Effector memory CD8-positive, alpha-beta T cell (primary cell): Measurements from ENCODE around the gene INTS4.
"Not testable (repeated sequence)": the region's sequence is repeated elsewhere in the genome, so short reads cannot be mapped to it uniquely, and the experiment has no call there.

ENCODE experiments used
- ATAC-seq: fragments of 150-1000 bp; cut with Tn5 transposase; replicated peaks from 2 replicates; pipeline ENCODE4 v1.10.0; 2021; ENCODE audit warnings: mild to moderate bottlenecking, moderate library complexity
- DNase-seq, 3 experiments: peaks; one replicate each; pipeline ENCODE4 v3.0.0; 2021
- H3K27ac Mint-ChIP-seq, 2 donors: one replicate each; pipeline ENCODE4 v1.8.0; 2022; ENCODE audit warnings: mild to moderate bottlenecking in 2 of 2, mixed read lengths in 2 of 2, moderate library complexity in 2 of 2
- H3K27me3 Mint-ChIP-seq, 2 donors: one replicate each; pipeline ENCODE4 v1.8.0; 2022; ENCODE audit warnings: mixed read lengths in 2 of 2
- H3K36me3 Mint-ChIP-seq: one replicate; pipeline ENCODE4 v1.8.0; 2022; ENCODE audit warnings: mild to moderate bottlenecking, moderate library complexity, mixed read lengths; ENCODE audit not compliant: insufficient read depth
- H3K4me1 Mint-ChIP-seq, 2 donors: one replicate each; pipeline ENCODE4 v1.8.0; 2022; ENCODE audit warnings: low read depth in 2 of 2, mixed read lengths in 2 of 2
- H3K4me3 Mint-ChIP-seq, 2 donors: one replicate each; pipeline ENCODE4 v1.8.0; 2022; ENCODE audit warnings: mild to moderate bottlenecking in 2 of 2, mixed read lengths in 2 of 2, moderate library complexity in 2 of 2
- H3K9me3 Mint-ChIP-seq, 2 donors: one replicate each; pipeline ENCODE4 v1.8.0; 2022; ENCODE audit warnings: mixed read lengths in 2 of 2
- total RNA-seq, 9 experiments: gene quantifications; one replicate each; lab custom pipeline; 2026; lab: John Stamatoyannopoulos, UW

Gene INTS4
- total RNA-seq, result 48.9 to 105 (median 68.6) reads per million in 9 experiments

- ATAC-seq, result peak; percentile 95
Measured at GRCh38 chr11:77994434-77995362, at the start of gene INTS4. Gene INTS4 (minus strand): TSS chr11:77994668. CDS start chr11:77994643, 25 bp downstream.

GRCh38 chr11:78041843-78042440 lies 47.5 kb upstream of the INTS4 start:
- ATAC-seq, result no peak
- H3K27ac Mint-ChIP-seq, result peak overlapping the region in 1 of 2 donors; percentile 4
- peaks cover 17 to 19% of the 10 kb centered on the region in 2 donors for H3K4me1 Mint-ChIP-seq
- DNase-seq, result no peak
- no peak overlapping the region for H3K4me3 Mint-ChIP-seq
- H3K36me3 Mint-ChIP-seq, result no peaks in the 10 kb centered on the region
- H3K27me3 Mint-ChIP-seq, result no peaks in the 10 kb centered on the region
- H3K9me3 Mint-ChIP-seq, result no peaks in the 10 kb centered on the region

More at GRCh38 chr11:77994434-77995362, at the start of gene INTS4:
- DNase-seq, result peak; percentile 95 to 97 (median 95)
- peak within 1 kb of the TSS; percentile 97 for H3K27ac Mint-ChIP-seq
- peaks cover 18 to 19% of the 10 kb centered on the region in 2 donors for H3K4me1 Mint-ChIP-seq
- peak within 1 kb of the TSS; percentile 89 to 91 for H3K4me3 Mint-ChIP-seq
- peaks cover 20% of the 10 kb centered on the region for H3K36me3 Mint-ChIP-seq
- H3K27me3 Mint-ChIP-seq, result no peaks in the 10 kb centered on the region
- no peaks in the 10 kb centered on the region for H3K9me3 Mint-ChIP-seq

GRCh38 chr11:78041380-78041719 lies 46.9 kb upstream of the INTS4 start:
- H3K27me3 Mint-ChIP-seq, ATAC-seq, H3K9me3 Mint-ChIP-seq, H3K36me3 Mint-ChIP-seq, DNase-seq, H3K4me3 Mint-ChIP-seq: not testable (repeated sequence)
- Mint-ChIP-seq H3K27ac (peak overlapping the region in 1 of 2 donors; percentile 4), H3K4me1 (peaks cover 17 to 18% of the 10 kb centered on the region in 2 donors)

- H3K27ac Mint-ChIP-seq, result peak overlapping the region; percentile 59 to 61
- H3K4me1 Mint-ChIP-seq, result peaks cover 12 to 14% of the 10 kb centered on the region in 2 donors
- peak overlapping the region in 1 of 2 donors; percentile 51 for H3K4me3 Mint-ChIP-seq
Measured at GRCh38 chr11:78040691-78041379, 46.4 kb upstream of the INTS4 start.

GRCh38 chr11:78039919-78040671 lies 45.6 kb upstream of the INTS4 start:
- Mint-ChIP-seq H3K9me3 (no peaks in the 10 kb centered on the region), H3K4me3 (peak overlapping the region; percentile 36 to 51), H3K36me3 (no peaks in the 10 kb centered on the region), H3K4me1 (peaks cover 9 to 11% of the 10 kb centered on the region in 2 donors), H3K27me3 (peaks cover 0 to under 1% of the 10 kb centered on the region in 2 donors), H3K27ac (peak overlapping the region; percentile 59 to 61)
- DNase-seq (no peak), ATAC-seq (peak; percentile 43)

More at GRCh38 chr11:78040691-78041379, 46.4 kb upstream of the INTS4 start:
- H3K9me3 Mint-ChIP-seq, result no peaks in the 10 kb centered on the region
- DNase-seq (no peak), ATAC-seq (no peak)
- no peaks in the 10 kb centered on the region for H3K27me3 Mint-ChIP-seq
- H3K36me3 Mint-ChIP-seq, result no peaks in the 10 kb centered on the region

- peak overlapping the region; percentile 36 to 51 for H3K4me3 Mint-ChIP-seq
- H3K9me3 Mint-ChIP-seq, result no peaks in the 10 kb centered on the region
- ATAC-seq (no peak), DNase-seq (no peak)
- peak overlapping the region; percentile 59 to 61 for H3K27ac Mint-ChIP-seq
- no peaks in the 10 kb centered on the region for H3K36me3 Mint-ChIP-seq
- peaks cover 0 to 7% of the 10 kb centered on the region in 2 donors for H3K27me3 Mint-ChIP-seq
- H3K4me1 Mint-ChIP-seq, result peaks cover 9 to 11% of the 10 kb centered on the region in 2 donors
Measured at GRCh38 chr11:78039391-78039918, 45.0 kb upstream of the INTS4 start.

GRCh38 chr11:78038697-78039313 lies 44.3 kb upstream of the INTS4 start:
- peak overlapping the region in 1 of 2 donors; percentile 13 for H3K27ac Mint-ChIP-seq
- no peaks in the 10 kb centered on the region for H3K9me3 Mint-ChIP-seq
- ATAC-seq, result no peak
- no peaks in the 10 kb centered on the region for H3K36me3 Mint-ChIP-seq
- H3K4me3 Mint-ChIP-seq, result no peak overlapping the region
- DNase-seq, result no peak
- H3K4me1 Mint-ChIP-seq, result peaks cover 9 to 11% of the 10 kb centered on the region in 2 donors
- peaks cover 0 to 9% of the 10 kb centered on the region in 2 donors for H3K27me3 Mint-ChIP-seq

- peaks cover 9 to 11% of the 10 kb centered on the region in 2 donors for H3K4me1 Mint-ChIP-seq
- H3K36me3 Mint-ChIP-seq, result no peaks in the 10 kb centered on the region
- no peaks in the 10 kb centered on the region for H3K9me3 Mint-ChIP-seq
- peaks cover 0 to 9% of the 10 kb centered on the region in 2 donors for H3K27me3 Mint-ChIP-seq
- H3K27ac Mint-ChIP-seq, result no peak overlapping the region
- no peak for ATAC-seq
- no peak overlapping the region for H3K4me3 Mint-ChIP-seq
- DNase-seq, result no peak
Measured at GRCh38 chr11:78037825-78038620, 43.6 kb upstream of the INTS4 start.

- H3K4me1 Mint-ChIP-seq, result peaks cover 9 to 11% of the 10 kb centered on the region in 2 donors
- no peak overlapping the region for H3K27ac Mint-ChIP-seq
- DNase-seq (no peak), ATAC-seq (no peak)
- H3K36me3 Mint-ChIP-seq, result no peaks in the 10 kb centered on the region
- peaks cover 0 to 9% of the 10 kb centered on the region in 2 donors for H3K27me3 Mint-ChIP-seq
- H3K4me3 Mint-ChIP-seq, result no peak overlapping the region
- no peaks in the 10 kb centered on the region for H3K9me3 Mint-ChIP-seq
Measured at GRCh38 chr11:78037056-78037455, 42.6 kb upstream of the INTS4 start.

GRCh38 chr11:78036313-78036712 lies 41.8 kb upstream of the INTS4 start:
- DNase-seq, result no peak
- Mint-ChIP-seq H3K27me3 (peaks cover 0 to 9% of the 10 kb centered on the region in 2 donors), H3K4me3 (no peak overlapping the region), H3K4me1 (peaks cover 8 to 11% of the 10 kb centered on the region in 2 donors), H3K36me3 (no peaks in the 10 kb centered on the region), H3K27ac (no peak overlapping the region), H3K9me3 (no peaks in the 10 kb centered on the region)
- no peak for ATAC-seq

GRCh38 chr11:78034623-78035022 lies 40.2 kb upstream of the INTS4 start:
- no peak overlapping the region for H3K27ac Mint-ChIP-seq

More at GRCh38 chr11:78034623-78035022, 40.2 kb upstream of the INTS4 start:
- Mint-ChIP-seq H3K4me3 (no peak overlapping the region), H3K4me1 (peaks cover 0 to 2% of the 10 kb centered on the region in 2 donors), H3K27me3 (peaks cover 0 to 9% of the 10 kb centered on the region in 2 donors), H3K9me3 (no peaks in the 10 kb centered on the region), H3K36me3 (no peaks in the 10 kb centered on the region)
- ATAC-seq, result no peak
- no peak for DNase-seq
